Subcutaneous adipose tissue (tissue), 4 donors: ENCODE data around the gene CLTB. TPM values are rescaled to one million over a fixed set of nuclear protein-coding genes. Genes with fewer than 3 reads are reported as not detected.

Source experiments
- CTCF ChIP-seq: fragments of 450-650 bp; IDR thresholded peaks from one replicate; pipeline ENCODE4 v1.5.1; 2016; ENCODE audit warnings: low read depth, mild to moderate bottlenecking, control low read depth, antibody characterized with exemption, moderate library complexity
- total RNA-seq, 4 donors: library from RNA; depleted of rRNA; stranded (reverse); fragments of >200 nt; gene quantifications; one replicate each; pipeline ENCODE4 v1.1.0, GENCODE V29; 2016

Gene CLTB
- total RNA-seq, 4 donors from 2014 or later = 80.4 to 144 (median 99.5) TPM

DNA sequence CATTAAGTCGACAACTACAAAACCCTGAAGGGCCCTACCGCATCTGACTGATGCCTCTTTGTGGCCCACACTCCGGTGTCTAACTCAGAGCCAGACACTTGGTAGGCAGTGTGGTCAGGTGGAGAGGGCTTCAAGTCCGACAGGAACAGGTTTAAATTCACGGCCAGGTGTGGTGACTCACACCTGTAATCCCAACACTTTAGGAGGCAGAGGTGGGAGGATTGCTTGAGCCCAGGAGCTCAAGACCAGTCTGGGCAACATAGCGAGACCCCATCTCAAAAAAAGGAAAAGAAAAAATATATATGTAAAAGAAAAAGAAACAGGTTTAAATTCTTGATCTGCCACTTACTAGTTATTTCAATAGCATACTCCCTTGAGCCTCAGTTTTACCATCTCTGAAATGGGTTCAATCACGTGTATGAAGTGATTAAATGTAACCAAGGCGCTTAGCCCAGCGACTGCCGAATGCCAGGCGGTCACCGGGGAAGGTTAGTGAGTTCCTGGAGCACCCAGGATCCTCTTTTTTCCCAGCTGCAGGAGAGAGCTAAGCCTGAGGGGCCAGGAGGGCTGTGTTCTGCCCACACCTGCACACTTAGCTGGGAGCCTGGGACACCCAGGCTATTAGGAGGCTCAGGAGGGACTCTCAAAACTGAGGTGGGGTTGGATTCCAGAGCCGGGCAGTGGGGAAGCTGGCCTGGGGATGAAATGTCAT lies 943 bp downstream of the CLTB start:
- TF ChIP-seq CTCF = no peak

DNA sequence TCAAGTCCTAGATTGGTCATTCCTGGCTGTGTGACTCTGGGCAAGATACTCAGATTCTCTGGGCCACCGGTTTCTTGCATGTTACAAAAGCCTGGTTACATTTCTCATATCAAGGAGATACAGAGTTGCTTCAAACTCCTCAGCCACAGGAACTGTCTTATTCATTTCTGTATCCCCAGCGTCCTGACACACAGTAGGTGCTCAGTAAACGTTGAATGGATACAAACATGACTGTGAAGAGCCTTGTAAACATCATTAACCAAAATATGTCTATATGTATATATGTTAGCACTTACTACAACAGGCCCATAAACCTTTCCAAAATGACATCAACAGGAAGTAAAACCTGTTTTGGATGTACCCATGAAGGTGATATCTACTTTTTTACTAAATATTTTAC lies 1.6 kb downstream of the CLTB start:
- TF ChIP-seq CTCF = no peak

DNA sequence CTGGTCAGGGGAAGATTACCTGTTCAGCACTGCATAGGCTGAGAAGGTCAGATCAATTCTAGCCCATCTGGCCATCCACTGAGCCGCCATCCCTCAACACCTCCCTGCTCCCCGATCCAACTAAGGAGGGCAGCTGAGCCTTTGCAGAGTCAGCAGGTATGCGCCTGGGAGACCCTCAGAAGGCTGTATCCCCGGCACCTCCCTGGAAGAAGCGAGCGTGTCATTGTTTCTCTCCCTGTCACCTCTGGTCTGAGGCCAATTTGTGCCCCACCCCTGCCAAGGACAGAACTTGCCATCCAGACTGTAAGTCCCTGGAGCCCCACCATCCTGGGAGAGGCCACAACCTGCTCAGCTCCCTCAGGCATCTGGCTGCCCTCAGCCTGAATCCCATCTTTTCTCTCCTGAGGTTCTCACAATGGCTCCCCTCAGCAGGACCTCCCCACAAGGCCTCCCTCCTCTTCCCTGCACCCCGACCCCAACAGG lies 2.6 kb downstream of the CLTB start:
- TF ChIP-seq CTCF = no peak

DNA sequence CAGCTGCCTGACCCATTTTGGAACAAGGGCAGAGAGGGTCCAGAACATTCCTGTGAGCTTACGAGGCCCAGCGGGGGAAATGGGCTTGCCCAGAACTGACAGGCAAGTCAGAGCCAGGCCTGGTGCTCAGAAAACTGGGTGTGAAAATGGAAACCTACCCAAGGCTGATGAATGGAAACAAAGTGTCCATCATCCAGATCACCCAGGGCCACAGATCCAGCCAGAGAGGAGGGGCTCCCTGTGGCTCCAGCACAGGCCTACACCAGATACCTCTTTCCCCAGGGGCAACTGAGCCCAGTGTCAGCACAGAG lies 3.1 kb downstream of the CLTB start:
- no peak for TF ChIP-seq CTCF

- no peak for TF ChIP-seq CTCF
Observed at GRCh38 chr5:176412517-176413254, 3.7 kb downstream of the CLTB start.

- TF ChIP-seq CTCF = no peak
Observed at GRCh38 chr5:176410486-176411180, 5.7 kb downstream of the CLTB start.

GRCh38 chr5:176409765-176410164 lies 6.6 kb downstream of the CLTB start:
- TF ChIP-seq CTCF = no peak
